NCI-H345 treated with DMSO at 0.1 percent for 48 hours (cell line): ENCODE results near the gene FBXL19.

Source experiments
- DNase-seq: peaks from one replicate; lab custom pipeline; 2025; ENCODE audit not compliant: unreplicated experiment; lab: John Stamatoyannopoulos, UW

The FBXL19 gene

DNA sequence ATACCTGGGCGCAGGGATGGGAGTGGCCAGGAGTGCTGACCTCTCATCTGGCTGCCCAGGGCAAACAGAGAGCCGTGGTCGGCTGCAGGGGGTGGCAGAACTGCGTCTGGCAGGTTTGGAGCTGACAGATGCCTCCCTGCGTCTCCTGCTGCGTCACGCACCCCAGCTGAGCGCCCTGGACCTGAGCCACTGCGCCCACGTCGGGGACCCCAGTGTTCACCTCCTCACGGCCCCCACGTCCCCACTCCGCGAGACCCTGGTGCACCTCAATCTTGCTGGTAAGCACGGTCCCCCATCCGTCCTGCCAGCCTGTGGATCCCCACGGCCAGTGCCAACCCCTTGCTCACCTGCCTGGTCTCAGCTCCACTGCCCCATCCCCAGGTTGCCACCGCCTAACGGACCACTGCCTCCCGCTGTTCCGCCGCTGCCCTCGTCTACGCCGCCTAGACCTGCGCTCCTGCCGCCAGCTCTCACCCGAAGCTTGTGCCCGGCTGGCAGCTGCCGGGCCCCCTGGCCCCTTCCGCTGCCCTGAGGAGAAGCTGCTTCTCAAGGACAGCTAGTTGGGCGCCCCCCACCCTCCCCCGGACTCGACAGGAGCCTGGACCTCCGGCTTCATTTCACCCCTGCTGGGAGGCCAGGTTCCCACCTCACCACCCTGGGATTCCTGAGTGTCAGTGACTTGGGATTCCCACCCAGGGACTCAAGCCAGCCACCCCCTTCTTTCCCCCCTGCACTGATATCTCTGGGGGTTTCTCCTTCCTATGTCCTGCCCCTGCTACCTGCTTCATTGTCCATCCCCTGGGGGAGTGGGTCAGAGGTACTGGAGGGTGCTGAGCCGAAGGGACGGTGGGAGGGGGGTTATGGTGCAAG, 23.5 kb downstream of the FBXL19 start:
- no peak for DNase-seq

GRCh38 chr16:30947541-30947858, 24.1 kb downstream of the FBXL19 start:
- no peak for DNase-seq

DNA sequence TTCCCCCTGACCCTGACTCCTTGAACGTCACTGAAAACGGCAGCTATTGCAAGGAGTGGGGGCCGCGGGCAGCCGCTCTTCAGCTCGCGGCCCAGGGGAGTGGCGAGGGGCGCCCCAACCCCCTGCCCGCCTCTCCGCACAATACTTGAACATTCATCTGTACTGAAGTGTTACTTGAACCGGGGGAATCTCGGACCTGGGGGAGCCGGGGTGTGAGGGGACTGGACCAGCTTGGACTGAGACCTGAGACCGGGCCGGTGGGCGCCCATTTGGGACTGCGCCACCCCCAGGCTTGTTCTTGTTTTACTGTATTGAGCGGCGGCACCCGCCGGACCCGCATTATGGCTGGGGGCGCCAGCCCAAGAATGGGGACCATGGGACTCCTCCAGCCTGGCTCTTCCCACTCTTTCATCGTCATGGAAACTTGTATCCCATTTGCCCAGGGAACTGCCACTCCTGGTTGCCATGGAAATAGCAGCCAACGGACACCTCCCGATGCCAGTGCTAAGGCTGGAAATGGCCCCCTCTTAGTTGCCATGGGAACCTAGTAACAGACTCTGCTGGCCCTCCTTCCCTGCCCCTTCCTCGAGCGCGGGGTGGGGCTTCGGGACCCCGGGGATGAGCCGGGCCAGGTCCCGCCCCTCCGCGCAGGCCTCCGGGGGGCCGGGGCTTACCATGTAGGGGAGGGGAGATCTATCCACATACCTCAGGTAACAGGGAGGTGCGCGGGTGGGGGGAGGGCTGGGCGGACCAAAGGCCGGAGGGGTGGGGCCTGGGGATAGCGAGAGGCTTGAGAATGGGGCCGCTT, 24.7 kb downstream of the FBXL19 start:
- no peak for DNase-seq

DNA sequence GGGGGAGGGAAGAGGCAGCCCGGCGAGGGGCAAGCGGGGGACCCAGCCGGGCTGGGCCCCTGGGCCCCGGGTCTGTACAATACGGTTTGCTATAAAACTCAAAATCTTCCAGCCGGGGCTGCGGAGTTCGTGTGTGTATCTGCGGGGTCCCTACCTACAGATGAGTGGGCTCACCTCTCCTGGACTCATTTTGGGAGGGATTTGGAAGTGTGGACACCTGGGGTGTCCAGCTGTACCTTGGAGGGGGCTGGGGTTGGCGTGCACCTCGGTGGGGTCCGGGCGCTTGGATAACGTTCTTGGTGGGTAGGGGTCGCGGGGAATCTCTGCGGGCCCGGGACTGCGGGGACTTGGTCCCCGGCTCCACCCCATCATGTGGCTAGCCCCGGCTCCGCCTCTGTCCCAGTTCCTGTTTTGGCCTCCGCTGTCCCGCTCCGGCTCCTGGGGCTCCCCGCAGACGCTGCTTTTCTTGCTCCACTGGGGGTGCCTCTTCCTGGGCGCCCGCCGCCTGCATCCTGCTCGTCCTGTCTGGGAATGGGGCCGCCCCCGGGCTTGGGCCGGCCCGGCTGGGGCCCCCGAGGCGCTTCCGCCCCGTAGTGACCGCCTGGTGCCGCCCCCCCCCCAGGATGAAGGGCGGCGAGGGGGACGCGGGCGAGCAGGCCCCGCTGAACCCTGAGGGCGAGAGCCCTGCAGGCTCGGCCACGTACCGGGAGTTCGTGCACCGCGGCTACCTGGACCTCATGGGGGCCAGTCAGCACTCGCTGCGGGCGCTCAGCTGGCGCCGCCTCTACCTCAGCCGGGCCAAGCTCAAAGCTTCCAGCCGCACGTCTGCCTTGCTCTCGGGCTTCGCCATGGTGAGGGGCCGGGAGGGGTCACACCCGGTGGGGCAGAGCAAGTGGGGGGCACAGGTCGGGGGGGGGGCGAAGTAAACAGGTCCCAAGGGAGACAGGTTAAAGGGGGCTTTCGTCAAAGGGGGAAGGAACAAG, 25.6 kb downstream of the FBXL19 start, which contains the start of gene ORAI3:
Gene ORAI3 (plus strand): TSS at position 402 of the 983 bp plus-strand sequence. CDS start 222 bp downstream, at position 624.
- no peak for DNase-seq

- peak; percentile 48 for DNase-seq
These were observed 26.5 kb downstream of the FBXL19 start for GRCh38 chr16:30949650-30950515.

DNA sequence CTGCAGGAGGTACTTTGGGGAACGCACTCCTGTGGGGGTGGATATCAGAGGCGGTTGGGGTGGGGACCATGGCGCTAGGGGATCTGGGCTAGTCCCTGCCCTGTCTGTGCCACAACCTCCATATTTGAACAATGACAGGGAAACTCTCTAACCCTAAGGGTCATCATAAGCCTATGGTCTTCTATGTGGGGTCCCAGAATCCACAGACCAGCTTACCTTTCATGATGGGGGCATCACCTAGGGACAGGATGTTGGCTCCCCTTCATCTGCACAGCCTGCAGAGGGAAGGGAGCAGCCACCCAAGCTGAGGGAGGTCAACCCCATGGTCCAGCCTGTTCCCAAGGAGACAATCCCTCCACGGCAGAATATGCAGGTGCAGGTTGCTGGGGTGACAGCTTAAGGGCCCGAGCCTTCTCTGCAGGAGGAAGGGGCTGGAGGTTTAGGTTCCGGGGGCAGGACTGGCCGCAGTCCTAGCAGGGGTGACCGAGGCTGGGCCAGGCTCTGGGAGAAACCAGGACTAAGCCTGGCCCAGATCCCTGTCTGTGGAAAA, 27.2 kb downstream of the FBXL19 start:
- DNase-seq = no peak

- DNase-seq = no peak
These were observed 27.8 kb downstream of the FBXL19 start for GRCh38 chr16:30951193-30951592.

DNA sequence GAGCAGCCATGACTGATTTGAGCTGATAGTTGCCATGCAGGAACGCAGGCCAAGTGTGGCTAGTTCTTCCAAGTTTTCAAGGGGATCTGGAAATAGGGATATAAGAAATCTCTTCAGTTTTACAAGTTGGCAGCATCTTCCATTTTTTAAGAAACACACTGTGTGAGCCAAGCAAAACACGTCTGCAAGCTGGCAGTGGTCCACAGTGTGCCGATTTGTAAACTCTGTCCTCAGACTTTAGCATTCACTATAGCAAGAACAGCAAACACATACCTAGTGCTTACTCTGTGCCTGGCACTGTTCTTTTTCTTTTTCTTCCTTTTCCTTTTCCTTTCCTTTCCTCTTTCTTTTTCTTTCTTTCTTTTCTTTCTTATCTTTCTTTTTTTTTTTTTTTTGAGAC, 28.4 kb downstream of the FBXL19 start:
- no peak for DNase-seq

DNA sequence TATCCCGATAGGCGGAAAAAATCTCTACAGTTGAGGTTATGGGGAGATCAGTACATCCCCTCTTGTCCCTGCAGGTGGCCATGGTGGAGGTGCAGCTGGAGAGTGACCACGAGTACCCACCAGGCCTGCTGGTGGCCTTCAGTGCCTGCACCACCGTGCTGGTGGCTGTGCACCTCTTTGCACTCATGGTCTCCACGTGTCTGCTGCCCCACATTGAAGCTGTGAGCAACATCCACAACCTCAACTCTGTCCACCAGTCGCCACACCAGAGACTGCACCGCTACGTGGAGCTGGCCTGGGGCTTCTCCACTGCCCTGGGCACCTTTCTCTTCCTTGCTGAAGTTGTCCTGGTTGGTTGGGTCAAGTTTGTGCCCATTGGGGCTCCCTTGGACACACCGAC, 29.7 kb downstream of the FBXL19 start:
- no peak for DNase-seq

- DNase-seq = peak; percentile 60
These were observed 30.2 kb downstream of the FBXL19 start for GRCh38 chr16:30953511-30954124.

DNA sequence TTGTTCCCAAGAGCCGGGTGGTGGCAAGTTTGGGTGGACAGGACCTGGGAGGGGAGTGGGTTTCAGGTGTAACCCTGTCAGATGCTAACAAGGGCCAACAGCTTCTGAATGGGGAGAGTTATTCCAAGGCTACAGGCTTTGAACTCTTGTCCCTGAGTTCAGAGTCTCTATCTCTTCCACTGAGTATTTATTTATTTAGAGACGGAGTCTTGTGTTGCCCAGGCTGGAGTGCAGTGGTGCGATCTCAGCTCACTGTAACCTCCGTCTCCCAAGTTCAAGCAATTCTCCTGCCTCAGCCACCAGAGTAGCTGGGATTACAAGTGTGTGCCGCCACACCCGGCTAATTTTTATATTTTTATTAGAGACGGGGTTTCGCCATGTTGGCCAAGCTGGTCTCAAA, 31.6 kb downstream of the FBXL19 start:
- no peak for DNase-seq

- peak; percentile 64 for DNase-seq
These were observed 33.5 kb downstream of the FBXL19 start for GRCh38 chr16:30956601-30957455.

DNA sequence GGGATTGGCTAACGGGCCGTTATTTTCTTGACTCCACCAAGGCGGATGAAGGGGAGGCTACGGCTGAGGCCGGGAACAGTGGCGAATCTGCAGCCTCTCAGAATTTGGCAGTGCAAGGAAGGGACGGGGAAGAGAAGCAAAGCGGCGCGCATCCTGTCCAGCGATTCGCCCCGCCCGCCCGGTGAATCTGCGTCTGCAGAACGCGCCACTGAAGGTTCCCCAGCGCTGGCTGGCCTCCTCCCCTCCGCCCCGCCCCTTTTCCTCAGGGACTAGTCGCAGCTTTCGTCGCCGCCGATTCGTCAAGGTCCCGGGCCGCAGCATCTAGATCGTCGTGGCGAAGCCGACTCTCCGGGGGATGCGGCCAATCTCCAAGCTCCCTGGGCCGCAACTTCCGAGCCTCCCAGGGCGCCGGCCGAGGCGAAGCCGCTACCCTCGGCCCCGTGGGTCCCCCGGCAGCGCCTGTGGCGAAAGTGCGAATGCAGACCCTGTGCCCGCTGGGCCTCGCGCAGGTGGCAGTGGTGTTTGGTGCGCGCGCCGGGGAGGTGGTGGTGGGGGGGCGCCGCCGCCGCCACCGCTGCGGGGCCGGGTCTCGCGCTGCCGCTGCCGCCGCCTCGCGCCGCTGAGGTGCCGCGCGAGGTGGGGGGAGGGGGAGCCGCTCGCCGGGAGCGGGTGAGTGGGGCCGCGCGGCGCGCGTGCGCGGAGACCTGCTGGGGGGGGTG, 34.2 kb downstream of the FBXL19 start, which contains the start of gene SETD1A:
Gene SETD1A (plus strand): TSS at position 299 of the 719 bp plus-strand sequence. CDS start 978 bp downstream, outside the sequence.
- peak; percentile 90 for DNase-seq

DNA sequence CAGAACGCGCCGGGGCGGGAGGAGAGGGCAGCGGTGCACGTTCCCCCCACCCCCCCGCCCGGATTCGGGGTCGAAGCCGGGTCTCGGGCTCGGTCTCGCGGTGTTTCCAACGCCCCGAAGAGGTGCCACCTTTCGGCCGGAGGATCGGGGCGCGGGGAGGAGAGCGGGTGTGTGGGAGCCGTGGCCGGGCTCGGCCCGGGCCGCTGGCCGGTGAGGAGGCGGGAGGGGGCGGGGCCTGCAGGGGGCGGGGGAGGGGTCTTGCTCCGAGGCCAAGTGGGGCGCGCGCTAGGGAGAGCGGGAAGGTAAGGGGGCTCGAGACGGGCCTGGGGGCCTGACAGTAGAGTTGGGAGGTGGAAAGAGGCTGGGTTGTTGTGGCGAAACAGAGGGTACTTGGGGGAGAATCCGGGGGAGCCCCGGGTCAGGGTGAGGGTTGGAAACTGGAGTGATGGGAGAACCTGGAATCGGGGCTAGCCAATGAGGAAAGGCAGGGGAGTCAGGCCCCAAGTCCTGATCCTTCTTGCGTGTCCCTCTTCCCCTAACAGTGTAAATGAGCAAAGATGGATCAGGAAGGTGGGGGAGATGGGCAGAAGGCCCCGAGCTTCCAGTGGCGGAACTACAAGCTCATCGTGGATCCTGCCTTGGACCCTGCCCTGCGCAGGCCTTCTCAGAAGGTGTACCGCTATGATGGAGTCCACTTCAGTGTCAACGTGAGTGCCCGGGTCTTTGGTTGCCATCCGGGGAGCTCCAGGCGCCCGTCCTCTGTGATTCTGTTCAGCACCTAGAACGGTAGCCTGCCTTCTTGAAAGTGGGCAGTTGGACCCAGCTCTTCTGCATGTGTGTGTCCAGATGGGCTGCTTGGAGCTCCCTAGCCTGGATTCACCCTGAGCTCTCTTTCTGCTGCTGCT, 35.1 kb downstream of the FBXL19 start:
- DNase-seq = no peak

- DNase-seq = no peak
These were observed 38.0 kb downstream of the FBXL19 start for GRCh38 chr16:30961384-30961783.

- DNase-seq = no peak
These were observed 40.6 kb downstream of the FBXL19 start for GRCh38 chr16:30963925-30964511.
